Sigmoid colon (tissue), 4 donors: ENCODE measurements around the gene DNAAF5.

Experiments used
- CTCF ChIP-seq, 4 experiments: fragments of 450-650 bp in 3 of 4; fragments of 200-600 bp in 1 of 4; IDR thresholded peaks; one replicate each; pipeline ENCODE4 v1.5.1; 2016 to 2019; ENCODE audit warnings: antibody characterized with exemption in 4 of 4, mild to moderate bottlenecking in 3 of 4, moderate library complexity in 2 of 4
- EP300 ChIP-seq, 4 donors: sonication (generic); formaldehyde crosslinking; IDR thresholded peaks; one replicate each; pipeline ENCODE4 v1.6.1; 2017; ENCODE audit warnings: antibody characterized with exemption in 4 of 4
- POLR2A ChIP-seq, 2 donors: fragments of 450-650 bp; IDR thresholded peaks; one replicate each; pipeline ENCODE4 v1.6.1; 2016; ENCODE audit warnings: antibody characterized with exemption in 2 of 2, mild to moderate bottlenecking in 2 of 2, moderate library complexity in 2 of 2

- no peak for TF ChIP-seq CTCF (IDR thresholded peaks at IDR 0.05)
- no peak for TF ChIP-seq EP300 (IDR thresholded peaks at IDR 0.05)
- no peak for TF ChIP-seq POLR2A (IDR thresholded peaks at IDR 0.05)
Observed at GRCh38 chr7:726854-727103, 280 bp downstream of the DNAAF5 start.
